Activated naive CD4-positive, alpha-beta T cell treated with Interleukin-2 at 50 U/mL for 16 hours (primary cell): Measurements from ENCODE around the gene FAM228B.
"Not testable (repeated sequence)": the region's sequence is repeated elsewhere in the genome, so short reads cannot be mapped to it uniquely, and the experiment has no call there.

Experiments
- DNase-seq: peaks from one replicate; pipeline ENCODE4 v3.0.0-alpha.2; 2020

FAM228B gene

DNA sequence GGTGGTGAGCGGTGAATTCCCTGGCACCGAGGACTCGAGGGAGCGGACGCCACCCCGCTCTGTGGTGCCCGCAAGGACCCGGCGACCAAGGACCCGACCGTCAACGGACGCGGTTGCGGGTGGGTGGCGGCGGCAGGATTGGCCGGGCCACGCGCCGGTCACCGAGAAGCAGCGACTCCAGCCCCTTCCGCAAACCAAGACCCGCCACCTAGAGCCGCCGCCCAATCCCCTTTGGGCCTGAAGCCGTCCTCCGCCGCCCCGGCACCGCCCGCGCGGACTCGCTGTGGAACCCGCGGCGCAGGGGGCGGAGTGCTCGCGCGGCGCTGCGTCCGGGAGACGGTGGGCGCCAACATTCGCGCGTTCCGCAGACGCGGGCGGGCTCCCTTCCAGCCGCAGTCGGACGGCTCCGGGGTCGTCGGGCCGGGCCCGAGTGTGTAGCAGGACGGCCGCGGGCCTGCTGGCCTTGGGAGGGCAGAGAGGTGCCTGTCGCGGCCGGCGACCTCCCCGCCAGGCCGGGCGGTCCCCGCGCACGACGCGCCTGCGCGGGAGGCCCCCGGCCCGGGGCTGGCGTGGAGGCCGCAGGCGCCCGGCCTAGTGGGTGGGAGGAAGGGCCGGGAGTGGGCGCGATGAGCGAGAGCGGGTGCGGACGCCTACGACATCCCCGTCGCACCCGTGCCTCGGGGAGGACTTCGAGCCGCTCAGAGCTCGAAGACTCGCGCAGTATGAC lies at the start of gene FAM228B, which contains the start of gene PFN4:
Gene FAM228B (plus strand): TSS at position 275 of the 727 bp plus-strand sequence. CDS start 893 bp downstream, outside the sequence.
Gene PFN4 (minus strand): TSS at position 140 of the 727 bp plus-strand sequence. CDS start 799 bp downstream, outside the sequence.
- peak; percentile 65 for DNase-seq

DNA sequence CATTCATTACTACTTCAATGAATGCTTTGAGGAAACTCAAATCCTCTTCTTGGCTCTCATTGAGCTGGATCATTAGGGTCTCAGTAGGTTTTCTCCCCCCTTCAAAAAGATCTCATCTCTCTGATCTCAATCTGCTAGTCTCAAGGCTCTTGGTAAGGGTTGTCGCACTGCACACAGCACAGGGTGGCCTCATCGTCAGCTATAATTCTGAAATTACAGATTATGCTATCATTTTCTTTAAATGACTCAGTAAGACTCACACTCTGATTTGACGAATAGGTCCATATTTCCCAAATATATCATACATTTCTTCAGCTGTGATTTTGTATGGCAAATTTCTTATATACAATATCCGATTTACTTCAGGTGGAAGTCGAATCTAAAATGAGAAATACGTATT lies 49.5 kb upstream of the FAM228B start:
- DNase-seq, result no peak

DNA sequence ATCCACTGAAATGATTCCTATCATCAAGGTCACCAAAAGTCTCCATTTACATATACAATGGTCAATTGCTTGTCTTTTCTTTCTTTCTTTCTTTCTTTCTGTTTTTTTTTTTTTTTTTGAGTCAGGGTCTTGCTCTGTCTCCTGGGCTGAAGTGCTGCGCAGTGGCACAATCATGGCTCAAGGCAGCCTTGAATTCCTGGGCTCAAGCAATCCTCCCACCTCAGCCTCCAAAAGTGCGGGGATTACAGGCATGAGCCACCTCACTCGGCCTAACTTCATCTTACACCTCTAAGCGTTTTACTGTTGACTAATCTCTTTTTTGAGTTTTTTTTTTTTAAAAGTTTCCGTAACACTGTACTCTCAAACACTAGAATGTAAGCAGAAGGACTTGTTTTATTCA lies 48.0 kb upstream of the FAM228B start:
- no peak for DNase-seq

GRCh38 chr2:24075915-24076848 lies 47.1 kb upstream of the FAM228B start, which contains the start of gene SF3B6:
Gene SF3B6 (minus strand): TSS chr2:24076326. CDS start chr2:24076229, 97 bp downstream.
- DNase-seq, result peak; percentile 100

DNA sequence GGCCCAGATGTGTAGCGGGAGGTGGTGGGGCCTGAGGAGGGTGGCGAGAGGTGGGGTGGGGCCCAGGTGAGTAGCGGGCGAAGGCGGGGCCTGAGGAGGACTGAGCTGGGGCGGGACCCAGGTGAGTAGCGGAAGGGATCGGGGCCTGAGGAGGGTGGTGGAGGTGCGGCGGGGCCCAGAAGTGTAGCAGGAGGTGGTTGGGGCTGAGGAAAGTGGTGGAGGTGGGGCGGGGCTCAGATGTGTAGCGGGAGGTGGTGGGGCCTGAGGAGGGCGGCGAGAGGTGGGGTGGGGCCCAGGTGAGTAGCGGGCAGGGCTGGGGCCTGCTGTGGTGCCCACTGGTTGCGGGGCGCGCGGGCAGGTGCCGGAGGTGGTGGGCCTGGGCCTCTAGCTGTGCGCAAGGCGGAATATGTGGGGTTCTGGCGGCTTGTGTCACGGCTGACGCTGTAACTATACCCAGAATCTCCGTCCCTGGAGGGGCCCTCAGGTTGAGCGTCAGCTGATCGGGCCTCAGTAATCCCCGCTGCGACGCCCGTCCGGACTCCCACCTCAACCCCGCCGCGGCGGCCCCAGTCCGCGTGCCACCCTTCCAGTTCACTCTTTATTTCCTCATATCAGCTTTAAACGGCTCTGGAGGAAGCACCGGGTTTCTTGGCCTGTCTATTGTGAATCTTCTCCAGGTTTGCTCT lies 46.3 kb upstream of the FAM228B start:
- no peak for DNase-seq

GRCh38 chr2:24077535-24077877 lies 45.8 kb upstream of the FAM228B start:
- no peak for DNase-seq

GRCh38 chr2:24077879-24078278 lies 45.4 kb upstream of the FAM228B start:
- no peak for DNase-seq

- DNase-seq, result no peak
These were observed 42.6 kb upstream of the FAM228B start for GRCh38 chr2:24080701-24081100.

DNA sequence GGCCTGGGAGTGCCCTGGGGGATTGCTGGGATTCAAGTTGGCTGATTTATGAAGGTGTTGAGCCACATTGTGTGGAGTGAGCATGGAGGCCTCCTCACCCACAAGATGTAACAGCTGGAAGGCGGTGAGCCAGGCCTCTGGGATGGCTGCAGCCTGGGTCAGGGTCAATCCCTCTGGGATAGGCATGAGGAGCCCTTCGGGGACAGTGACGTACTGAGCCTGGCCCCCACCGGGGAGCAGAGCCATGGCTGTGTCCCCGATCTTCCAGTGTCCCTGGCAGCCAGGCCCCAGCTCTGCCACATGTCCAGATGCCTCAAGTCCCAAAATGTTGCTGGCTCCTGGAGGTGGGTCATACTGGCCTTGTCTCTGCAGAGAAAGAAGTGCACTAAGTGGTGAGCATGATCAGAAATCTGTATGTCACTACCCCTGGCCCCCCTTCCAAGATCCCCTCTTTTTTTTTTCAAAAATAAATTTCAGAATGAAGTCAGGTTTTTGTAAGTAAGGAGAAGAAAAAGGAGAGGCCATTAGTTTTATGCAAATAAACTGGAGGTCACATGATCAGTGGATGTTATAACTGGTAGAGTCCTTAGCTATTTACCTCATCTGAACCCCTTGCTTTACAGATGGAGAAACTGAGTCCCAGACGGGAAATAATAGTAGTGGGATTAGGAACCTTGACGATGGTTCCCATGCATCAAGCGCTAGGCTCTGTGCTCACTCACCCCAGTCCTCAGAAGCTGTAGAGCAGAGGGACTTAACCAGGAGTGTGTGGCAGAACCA lies 40.3 kb upstream of the FAM228B start:
- DNase-seq, result no peak

DNA sequence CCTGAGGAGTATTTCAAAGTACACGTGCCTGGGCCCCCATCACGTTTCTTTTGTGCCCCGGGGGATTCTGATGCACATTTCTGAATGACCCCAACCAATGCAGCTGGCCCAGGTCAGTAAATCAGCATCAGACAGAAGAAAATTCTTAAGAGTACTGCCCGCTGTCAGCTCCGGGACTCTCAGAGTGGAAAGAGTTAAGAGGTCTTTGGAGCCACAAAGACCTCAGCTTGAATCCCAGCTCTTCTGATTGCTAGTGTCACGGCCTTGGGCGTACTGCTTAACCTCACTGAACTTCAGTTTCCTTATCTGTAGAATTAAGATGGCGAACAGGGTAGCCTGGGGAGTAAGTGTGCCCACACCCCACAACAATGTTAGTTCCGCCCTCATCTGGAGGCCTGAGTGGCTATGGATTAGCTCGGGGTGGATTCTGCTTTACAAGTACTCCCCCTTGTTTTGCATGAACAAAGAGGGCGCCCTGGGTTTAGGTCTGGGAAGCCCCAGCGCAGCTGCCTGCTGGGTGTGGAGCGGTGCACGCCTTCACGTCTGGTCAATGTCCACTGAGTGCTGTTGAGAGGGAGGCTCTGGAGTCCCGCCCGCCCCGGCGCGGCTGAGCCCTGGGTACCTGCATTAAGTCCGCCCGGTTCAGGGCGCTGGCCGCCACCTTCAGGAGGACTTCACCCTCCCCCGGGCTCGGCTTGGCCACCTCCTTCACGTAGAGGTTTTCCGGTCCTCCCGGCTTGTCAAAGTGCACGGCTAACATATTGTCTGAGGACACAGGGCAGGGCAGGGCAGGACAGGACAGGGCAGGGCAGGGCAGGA lies 39.5 kb upstream of the FAM228B start:
- no peak for DNase-seq

DNA sequence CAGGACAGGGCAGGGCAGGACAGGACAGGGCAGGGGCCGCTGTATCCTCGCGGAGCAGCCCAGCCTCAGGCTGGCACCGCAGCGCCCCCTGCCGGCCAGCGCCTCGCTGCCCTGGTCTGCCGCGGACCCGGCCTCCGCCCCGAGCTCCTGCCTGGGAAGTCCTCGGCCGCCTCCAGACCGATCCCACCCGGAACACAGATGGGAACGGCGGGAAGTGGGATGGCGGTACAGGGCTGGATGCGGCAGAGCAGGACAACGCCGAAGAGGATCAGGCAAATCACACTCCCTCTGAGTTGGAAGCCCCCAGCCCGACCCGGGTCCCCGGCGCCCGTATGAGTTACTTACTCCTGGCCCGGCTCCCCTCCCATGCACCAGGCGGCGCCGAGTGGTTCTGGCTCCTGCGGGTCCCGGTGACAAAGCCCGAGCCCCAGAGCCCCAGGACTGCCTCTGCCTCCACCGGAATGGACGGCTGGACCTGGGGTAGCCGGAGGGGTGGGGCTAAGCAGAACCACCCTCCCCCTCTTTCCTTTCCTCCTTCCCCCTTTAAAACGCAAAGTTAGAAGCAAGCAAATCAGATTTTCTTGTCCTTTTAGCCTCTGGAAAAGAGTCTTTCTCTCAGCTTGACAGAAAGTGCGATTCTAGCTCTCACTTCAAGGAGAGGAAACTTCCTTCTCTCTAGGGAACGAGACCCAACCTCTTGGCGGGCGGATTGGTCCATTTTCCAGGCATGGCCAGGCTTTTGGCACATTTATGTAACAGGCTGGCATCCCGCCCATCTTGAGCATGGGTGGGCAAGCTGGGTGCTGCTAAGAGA lies 38.7 kb upstream of the FAM228B start, which contains the start of gene TP53I3:
Gene TP53I3 (minus strand): TSS at position 449 of the 814 bp plus-strand sequence. CDS start 508 bp downstream, outside the sequence.
- DNase-seq, result peak; percentile 85

DNA sequence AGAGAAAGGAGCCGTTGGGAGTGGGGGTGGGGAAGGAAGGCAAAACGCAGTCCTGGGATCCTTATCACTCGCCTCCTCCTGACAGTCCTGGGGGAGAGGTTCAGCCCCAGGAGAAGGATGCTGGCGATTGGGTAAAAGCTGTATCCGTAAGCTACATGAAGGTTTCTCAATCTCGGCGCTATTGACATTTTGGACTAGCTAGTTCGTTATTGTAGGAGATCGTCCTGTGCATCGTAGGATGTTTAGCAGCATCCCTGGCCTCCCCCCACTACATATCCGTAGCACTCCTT lies 38.1 kb upstream of the FAM228B start:
- no peak for DNase-seq

GRCh38 chr2:24086241-24086640 lies 37.0 kb upstream of the FAM228B start:
- no peak for DNase-seq

DNA sequence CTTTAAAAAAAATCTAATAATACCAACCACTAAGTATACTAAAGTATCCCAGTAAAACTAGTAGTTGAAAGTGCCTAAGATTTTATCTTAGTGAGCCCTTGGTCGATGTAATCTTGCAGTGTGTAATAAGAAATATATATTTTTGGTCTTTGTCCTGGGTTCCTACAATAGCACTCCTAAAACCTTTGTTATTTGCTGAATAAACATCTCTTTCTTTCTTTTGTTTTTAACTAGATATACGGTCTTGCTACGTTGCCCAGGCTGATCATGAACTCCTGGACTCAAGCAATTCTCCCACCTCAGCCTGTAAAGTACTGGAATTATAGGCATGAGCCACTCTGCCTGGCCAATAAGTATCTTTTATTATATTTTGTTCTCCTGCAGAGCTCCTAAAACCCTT lies 36.2 kb upstream of the FAM228B start:
- DNase-seq, result no peak

- no peak for DNase-seq
These were observed 34.4 kb upstream of the FAM228B start for GRCh38 chr2:24088821-24089359.

- not testable (repeated sequence) for DNase-seq
These were observed 30.0 kb upstream of the FAM228B start for GRCh38 chr2:24093270-24093669.

GRCh38 chr2:24095171-24095677 lies 28.0 kb upstream of the FAM228B start:
- not testable (repeated sequence) for DNase-seq

GRCh38 chr2:24100732-24101131 lies 22.5 kb upstream of the FAM228B start:
- DNase-seq, result not testable (repeated sequence)

- DNase-seq, result no peak
These were observed 21.3 kb upstream of the FAM228B start for GRCh38 chr2:24101992-24102391.

DNA sequence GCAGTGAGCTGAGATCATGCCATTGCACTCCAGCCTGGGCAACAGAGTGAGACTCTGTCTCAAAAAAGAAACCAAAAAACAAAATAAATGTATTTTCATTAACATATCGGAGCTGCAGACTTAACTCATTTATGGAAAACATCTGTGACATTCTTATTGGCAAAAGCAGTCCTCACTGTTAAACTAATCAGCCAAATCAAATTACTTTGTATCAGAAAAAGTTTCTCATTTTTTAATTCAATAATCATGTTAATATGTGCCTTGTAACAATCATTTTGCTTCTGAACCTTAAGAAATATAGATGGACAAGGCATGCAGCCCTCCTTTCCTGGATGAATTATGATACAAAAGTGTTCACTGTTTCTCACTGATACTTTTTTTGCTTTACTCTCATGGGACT lies 20.6 kb upstream of the FAM228B start:
- no peak for DNase-seq
